ENCODE data around the gene MYL11. TPM values are rescaled to one million over a fixed set of nuclear protein-coding genes. Genes with fewer than 3 reads are reported as not detected.
A peak's percentile ranks its signal among the peaks of the same experiment; 100 is the strongest.

Gene MYL11
- total RNA-seq, 1 experiment from 2014 or later, result not detected

DNA sequence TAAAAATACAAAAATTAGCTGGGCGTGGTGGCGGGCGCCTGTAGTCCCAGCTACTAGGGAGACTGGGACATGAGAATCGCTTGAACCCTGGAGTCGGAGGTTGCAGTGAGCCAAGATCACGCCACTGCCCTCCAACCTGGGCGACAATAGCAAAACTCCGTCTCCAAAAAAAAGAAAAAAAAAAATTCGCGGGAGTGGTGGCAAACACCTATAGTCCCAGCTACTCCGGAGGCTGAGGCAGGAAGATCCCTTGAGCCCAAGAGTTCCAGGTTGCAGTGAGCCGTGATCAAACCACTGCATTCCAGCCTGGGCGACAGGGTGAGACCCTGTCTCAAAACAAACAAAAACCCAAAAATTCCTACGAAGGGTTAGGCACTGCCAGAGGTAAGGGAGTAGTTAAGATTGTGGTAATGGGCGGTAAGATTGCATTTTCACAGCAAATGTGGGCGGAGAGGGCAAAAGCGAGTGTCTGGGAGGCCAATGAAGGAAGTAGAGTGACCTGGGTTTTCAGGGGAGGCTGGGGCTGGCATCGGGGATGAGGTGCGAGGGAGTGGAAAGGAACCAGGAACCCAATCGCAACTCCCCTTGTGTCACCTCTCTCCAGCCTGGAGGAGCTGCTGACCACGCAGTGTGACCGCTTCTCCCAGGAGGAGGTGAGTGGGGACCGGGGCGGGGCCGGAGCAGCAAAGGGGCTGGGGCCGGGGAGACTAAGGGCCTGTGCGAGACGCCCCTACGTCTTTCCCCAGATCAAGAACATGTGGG lies 2.6 kb downstream of the MYL11 start:
- TSS peak; percentile 49 for BruUV-seq (replicated peaks)
- H3K4me1 ChIP-seq (ENCODE audit: control insufficient read depth, insufficient read depth, low read length), result peaks cover 7% of the 10 kb centered on the region
- ChIA-PET CTCF (no interaction called here), POLR2A (interaction anchor here (0.6 kb wide), 1 partner anchor 21 kb away, joined by 13 read pairs; no protein-coding TSS in a partner anchor)
- TF ChIP-seq TCF7L2 (IDR thresholded peaks at IDR 0.05; ENCODE audit: low read depth, low read length) (no peak), POLR2AphosphoS5 (IDR thresholded peaks at IDR 0.05; ENCODE audit: low read depth, low read length) (no peak), SIN3A (IDR thresholded peaks at IDR 0.05; ENCODE audit: borderline replicate concordance, insufficient read depth, low read depth, low read length) (no peak)
- TF ChIP-seq, protein P1, sequence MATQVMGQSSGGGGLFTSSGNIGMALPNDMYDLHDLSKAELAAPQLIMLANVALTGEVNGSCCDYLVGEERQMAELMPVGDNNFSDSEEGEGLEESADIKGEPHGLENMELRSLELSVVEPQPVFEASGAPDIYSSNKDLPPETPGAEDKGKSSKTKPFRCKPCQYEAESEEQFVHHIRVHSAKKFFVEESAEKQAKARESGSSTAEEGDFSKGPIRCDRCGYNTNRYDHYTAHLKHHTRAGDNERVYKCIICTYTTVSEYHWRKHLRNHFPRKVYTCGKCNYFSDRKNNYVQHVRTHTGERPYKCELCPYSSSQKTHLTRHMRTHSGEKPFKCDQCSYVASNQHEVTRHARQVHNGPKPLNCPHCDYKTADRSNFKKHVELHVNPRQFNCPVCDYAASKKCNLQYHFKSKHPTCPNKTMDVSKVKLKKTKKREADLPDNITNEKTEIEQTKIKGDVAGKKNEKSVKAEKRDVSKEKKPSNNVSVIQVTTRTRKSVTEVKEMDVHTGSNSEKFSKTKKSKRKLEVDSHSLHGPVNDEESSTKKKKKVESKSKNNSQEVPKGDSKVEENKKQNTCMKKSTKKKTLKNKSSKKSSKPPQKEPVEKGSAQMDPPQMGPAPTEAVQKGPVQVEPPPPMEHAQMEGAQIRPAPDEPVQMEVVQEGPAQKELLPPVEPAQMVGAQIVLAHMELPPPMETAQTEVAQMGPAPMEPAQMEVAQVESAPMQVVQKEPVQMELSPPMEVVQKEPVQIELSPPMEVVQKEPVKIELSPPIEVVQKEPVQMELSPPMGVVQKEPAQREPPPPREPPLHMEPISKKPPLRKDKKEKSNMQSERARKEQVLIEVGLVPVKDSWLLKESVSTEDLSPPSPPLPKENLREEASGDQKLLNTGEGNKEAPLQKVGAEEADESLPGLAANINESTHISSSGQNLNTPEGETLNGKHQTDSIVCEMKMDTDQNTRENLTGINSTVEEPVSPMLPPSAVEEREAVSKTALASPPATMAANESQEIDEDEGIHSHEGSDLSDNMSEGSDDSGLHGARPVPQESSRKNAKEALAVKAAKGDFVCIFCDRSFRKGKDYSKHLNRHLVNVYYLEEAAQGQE (IDR thresholded peaks at IDR 0.05; ENCODE audit: insufficient read depth in 1 of 2, low read depth in 2 of 2, low read length in 1 of 2), result no peak
- TF ChIP-seq, protein P2, sequence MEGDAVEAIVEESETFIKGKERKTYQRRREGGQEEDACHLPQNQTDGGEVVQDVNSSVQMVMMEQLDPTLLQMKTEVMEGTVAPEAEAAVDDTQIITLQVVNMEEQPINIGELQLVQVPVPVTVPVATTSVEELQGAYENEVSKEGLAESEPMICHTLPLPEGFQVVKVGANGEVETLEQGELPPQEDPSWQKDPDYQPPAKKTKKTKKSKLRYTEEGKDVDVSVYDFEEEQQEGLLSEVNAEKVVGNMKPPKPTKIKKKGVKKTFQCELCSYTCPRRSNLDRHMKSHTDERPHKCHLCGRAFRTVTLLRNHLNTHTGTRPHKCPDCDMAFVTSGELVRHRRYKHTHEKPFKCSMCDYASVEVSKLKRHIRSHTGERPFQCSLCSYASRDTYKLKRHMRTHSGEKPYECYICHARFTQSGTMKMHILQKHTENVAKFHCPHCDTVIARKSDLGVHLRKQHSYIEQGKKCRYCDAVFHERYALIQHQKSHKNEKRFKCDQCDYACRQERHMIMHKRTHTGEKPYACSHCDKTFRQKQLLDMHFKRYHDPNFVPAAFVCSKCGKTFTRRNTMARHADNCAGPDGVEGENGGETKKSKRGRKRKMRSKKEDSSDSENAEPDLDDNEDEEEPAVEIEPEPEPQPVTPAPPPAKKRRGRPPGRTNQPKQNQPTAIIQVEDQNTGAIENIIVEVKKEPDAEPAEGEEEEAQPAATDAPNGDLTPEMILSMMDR (IDR thresholded peaks at IDR 0.05), result no peak
- no peaks in the 10 kb centered on the region for H3K27me3 ChIP-seq (ENCODE audit: control insufficient read depth, insufficient read depth, low read length)
- DNase-seq (ENCODE audit: low read depth, low spot score) (no peak), ATAC-seq (no peak)
- H3K36me3 ChIP-seq (ENCODE audit: control insufficient read depth, insufficient read depth, low read length), result no peaks in the 10 kb centered on the region; the same call in 1 of the 2 replicates
- intact Hi-C loops (cut with micrococcal nuclease; ENCODE audit: unreplicated experiment), result no loop called here
- peak overlapping the region; percentile 87 for H3K27ac ChIP-seq (ENCODE audit: low read length)
- H3K4me3 ChIP-seq (ENCODE audit: low read depth in 2 of 2, low read length in 2 of 2), result peak overlapping the region; percentile 89 to 96
- H3K9me3 ChIP-seq (ENCODE audit: control insufficient read depth, insufficient read depth, low read depth, low read length), result no peaks in the 10 kb centered on the region
- in situ Hi-C loops (cut with HindIII; ENCODE audit: low pct_unique_long_range_greater_than_20kb, low sequenced_read_pairs), result no loop called here

DNA sequence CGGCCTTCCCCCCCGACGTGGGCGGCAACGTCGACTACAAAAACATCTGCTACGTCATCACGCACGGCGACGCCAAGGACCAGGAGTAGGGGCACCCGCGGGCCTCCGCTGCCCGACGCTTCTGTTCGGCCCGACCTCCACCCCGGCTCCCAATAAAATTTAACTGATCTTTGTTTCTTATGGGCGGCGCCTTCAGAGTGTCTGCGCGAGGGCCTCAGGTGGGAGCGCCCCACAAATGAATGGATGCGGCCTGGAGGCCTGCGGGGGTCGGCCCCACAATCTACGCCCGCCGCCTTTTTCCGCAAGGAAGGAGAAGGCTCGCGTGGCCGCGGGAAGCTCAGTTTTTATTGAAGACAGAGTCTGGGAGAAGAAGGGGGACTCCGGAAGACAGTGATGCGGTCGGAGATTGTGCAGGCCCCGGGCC lies 3.2 kb downstream of the MYL11 start:
- no peaks in the 10 kb centered on the region for H3K9me3 ChIP-seq (ENCODE audit: control insufficient read depth, insufficient read depth, low read depth, low read length)
- no TSS peak for BruUV-seq (replicated peaks)
- no peaks in the 10 kb centered on the region for H3K27me3 ChIP-seq (ENCODE audit: control insufficient read depth, insufficient read depth, low read length)
- H3K4me3 ChIP-seq (ENCODE audit: low read depth in 2 of 2, low read length in 2 of 2), result peak overlapping the region; percentile 89 to 96
- intact Hi-C loops (cut with micrococcal nuclease; ENCODE audit: unreplicated experiment) (no loop called here), in situ Hi-C loops (cut with HindIII; ENCODE audit: low pct_unique_long_range_greater_than_20kb, low sequenced_read_pairs) (no loop called here)
- peak overlapping the region; percentile 87 for H3K27ac ChIP-seq (ENCODE audit: low read length)
- peaks cover 7% of the 10 kb centered on the region for H3K4me1 ChIP-seq (ENCODE audit: control insufficient read depth, insufficient read depth, low read length)
- ATAC-seq, result peak; percentile 83
- no peak for DNase-seq (ENCODE audit: low read depth, low spot score)
- H3K36me3 ChIP-seq (ENCODE audit: control insufficient read depth, insufficient read depth, low read length), result no peaks in the 10 kb centered on the region; the same call in 1 of the 2 replicates
- POLR2A ChIA-PET, result interaction anchor here (0.6 to 0.7 kb wide), 4 partner anchors 8 to 259 kb away, joined by 3 to 7 read pairs (median 4); no protein-coding TSS in a partner anchor
- CTCF ChIA-PET, result interaction anchor here (0.8 kb wide), 1 partner anchor 29 kb away, joined by 4 read pairs; no protein-coding TSS in a partner anchor
- TF ChIP-seq, protein P1 (IDR thresholded peaks at IDR 0.05; ENCODE audit: insufficient read depth in 1 of 2, low read depth in 2 of 2, low read length in 1 of 2), result no peak
- TF ChIP-seq TCF7L2 (IDR thresholded peaks at IDR 0.05; ENCODE audit: low read depth, low read length) (peak; percentile 61), POLR2AphosphoS5 (IDR thresholded peaks at IDR 0.05; ENCODE audit: low read depth, low read length) (peak; percentile 46), SIN3A (IDR thresholded peaks at IDR 0.05; ENCODE audit: borderline replicate concordance, insufficient read depth, low read depth, low read length) (no peak)
- TF ChIP-seq, protein P2 (IDR thresholded peaks at IDR 0.05), result no peak
